ENCODE data around the gene ROR2. TPM values are rescaled to one million over a fixed set of nuclear protein-coding genes. Genes with fewer than 3 reads are reported as not detected.

ROR2 gene
- total RNA-seq, 2 donors from 2014 or later = 4.0 to 5.4 TPM

DNA sequence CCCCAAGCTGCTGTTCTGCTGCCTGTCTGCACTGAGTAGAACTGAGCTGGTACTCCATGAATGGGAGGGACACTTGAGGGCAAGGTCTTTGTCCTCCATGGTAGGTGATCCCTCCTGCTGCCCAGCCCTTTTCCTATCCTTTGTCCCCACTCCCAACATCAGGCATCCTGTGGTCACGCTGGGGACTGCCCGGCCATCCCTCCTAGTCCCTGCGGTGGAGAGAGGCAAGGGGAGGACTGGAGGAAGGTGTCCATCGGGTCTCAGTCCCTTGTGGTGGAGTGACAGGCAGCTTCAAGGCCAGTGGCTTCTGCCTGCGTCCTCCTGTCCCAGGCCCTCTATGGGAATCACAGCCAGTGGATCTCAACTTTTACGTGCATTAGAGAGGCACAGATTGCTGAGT is 25.9 kb downstream of the ROR2 start:
- Histone ChIP-seq H3K4me1 (peaks cover 9% of the 10 kb centered on the region), H3K36me3 (replicated peaks in 1 of 2; ENCODE audit: insufficient read depth in 1 of 2, low read depth in 2 of 2) (no peaks in the 10 kb centered on the region), H3K27me3 (no peaks in the 10 kb centered on the region), H3K4me3 (no peak overlapping the region), H3K9me3 (no peaks in the 10 kb centered on the region), H3K27ac (no peak overlapping the region)
- intact Hi-C loops (cut with DNase I) = no loop called here
- no peak for TF ChIP-seq POLR2A (IDR thresholded peaks at IDR 0.05)
- TF ChIP-seq, protein P1, sequence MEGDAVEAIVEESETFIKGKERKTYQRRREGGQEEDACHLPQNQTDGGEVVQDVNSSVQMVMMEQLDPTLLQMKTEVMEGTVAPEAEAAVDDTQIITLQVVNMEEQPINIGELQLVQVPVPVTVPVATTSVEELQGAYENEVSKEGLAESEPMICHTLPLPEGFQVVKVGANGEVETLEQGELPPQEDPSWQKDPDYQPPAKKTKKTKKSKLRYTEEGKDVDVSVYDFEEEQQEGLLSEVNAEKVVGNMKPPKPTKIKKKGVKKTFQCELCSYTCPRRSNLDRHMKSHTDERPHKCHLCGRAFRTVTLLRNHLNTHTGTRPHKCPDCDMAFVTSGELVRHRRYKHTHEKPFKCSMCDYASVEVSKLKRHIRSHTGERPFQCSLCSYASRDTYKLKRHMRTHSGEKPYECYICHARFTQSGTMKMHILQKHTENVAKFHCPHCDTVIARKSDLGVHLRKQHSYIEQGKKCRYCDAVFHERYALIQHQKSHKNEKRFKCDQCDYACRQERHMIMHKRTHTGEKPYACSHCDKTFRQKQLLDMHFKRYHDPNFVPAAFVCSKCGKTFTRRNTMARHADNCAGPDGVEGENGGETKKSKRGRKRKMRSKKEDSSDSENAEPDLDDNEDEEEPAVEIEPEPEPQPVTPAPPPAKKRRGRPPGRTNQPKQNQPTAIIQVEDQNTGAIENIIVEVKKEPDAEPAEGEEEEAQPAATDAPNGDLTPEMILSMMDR (IDR thresholded peaks at IDR 0.05) = no peak
- ATAC-seq (no peak), DNase-seq (no peak)
- 78 to 83% methylated on average over 5 to 6 of the region's 6 CpGs for WGBS, 2 donors

DNA sequence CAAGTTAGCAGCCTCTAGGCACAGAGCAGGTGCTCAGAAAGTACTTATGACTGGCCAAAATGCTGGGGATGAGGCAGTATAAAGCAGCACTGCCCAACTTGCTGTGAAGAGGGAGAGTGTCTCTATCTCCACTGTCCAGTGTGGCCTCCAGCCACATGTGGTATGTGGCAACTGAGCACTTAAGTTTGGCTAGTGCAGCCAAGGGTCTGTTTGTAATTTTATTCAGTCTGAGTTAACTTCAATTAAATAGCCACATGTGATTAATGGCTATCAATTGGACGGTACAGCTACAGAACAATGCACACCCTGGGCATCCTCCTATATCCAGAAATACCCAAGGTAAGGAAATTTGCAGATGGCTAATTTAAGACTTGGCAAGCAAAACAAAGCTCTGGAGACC is 26.9 kb downstream of the ROR2 start:
- Histone ChIP-seq H3K27ac (no peak overlapping the region), H3K4me1 (peaks cover 9% of the 10 kb centered on the region), H3K27me3 (no peaks in the 10 kb centered on the region), H3K4me3 (no peak overlapping the region), H3K36me3 (replicated peaks in 1 of 2; ENCODE audit: insufficient read depth in 1 of 2, low read depth in 2 of 2) (no peaks in the 10 kb centered on the region), H3K9me3 (no peaks in the 10 kb centered on the region)
- TF ChIP-seq, protein P1 (IDR thresholded peaks at IDR 0.05) = no peak
- no peak for TF ChIP-seq POLR2A (IDR thresholded peaks at IDR 0.05)
- DNase-seq (no peak), ATAC-seq (no peak)
- WGBS, 2 donors = 27 to 33% methylated on average over 1 of the region's 1 CpG
- intact Hi-C loops (cut with DNase I) = no loop called here

DNA sequence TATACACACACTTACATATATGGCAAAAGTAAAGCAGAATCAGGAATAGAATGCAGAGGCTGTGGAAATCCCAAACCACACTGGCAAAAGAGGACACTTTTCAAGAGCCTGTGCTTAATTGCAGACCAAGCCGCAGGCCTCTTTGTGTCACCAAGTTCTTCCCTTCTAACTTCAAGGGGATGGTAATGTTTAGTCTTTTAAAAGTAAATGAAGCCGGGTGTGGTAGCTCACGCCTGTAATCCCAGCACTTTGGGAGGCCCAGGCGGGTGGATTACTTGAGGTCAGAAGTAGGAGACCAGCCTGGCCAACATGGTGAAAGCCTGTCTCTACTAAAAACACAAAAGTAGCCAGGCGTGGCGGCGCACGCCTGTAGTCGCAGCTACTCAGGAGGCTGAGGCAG is 28.7 kb downstream of the ROR2 start:
- H3K27me3 ChIP-seq = no peaks in the 10 kb centered on the region
- H3K27ac ChIP-seq = no peak overlapping the region
- TF ChIP-seq, protein P1 (IDR thresholded peaks at IDR 0.05) = no peak
- no peak for TF ChIP-seq POLR2A (IDR thresholded peaks at IDR 0.05)
- intact Hi-C loops (cut with DNase I) = no loop called here
- DNase-seq (no peak), ATAC-seq (no peak)
- 93 to 94% methylated on average over 9 of the region's 9 CpGs for WGBS, 2 donors
- H3K9me3 ChIP-seq = no peaks in the 10 kb centered on the region
- no peaks in the 10 kb centered on the region for H3K36me3 ChIP-seq (replicated peaks in 1 of 2; ENCODE audit: insufficient read depth in 1 of 2, low read depth in 2 of 2)
- H3K4me1 ChIP-seq = peaks cover 9% of the 10 kb centered on the region
- H3K4me3 ChIP-seq = no peak overlapping the region

DNA sequence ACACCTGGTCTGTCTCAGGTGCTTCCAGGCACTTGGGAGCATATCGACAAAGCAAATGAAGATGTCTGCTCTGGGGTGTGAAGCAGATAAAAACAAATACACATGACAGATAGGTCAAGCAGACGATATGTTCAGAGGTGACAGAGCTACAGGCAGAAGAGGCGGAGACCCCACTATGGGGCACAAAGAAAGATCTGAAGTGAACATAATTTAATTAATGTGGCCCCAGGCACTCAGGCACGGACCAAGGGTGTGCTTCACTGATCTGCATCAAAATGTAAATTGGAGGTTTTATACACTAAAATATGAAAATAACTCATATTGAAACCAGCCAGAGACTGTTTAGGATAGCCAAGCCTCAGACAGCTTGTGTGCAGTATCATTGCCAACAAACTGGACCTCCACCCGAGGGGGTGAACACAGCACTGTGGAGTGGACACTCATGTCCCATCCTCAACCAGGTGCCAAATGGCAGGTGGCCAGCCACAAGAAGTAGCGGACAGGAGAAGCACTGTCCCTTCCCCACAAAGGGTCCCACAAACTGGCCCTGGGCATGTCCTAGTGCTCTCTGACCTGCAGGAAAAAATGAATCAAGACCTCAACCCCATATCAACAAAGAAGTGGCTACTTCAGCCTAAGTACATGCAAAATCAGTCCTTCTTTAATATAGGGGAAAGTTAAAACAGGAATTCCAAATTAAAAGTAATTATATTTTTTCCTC is 29.2 kb downstream of the ROR2 start:
- Histone ChIP-seq H3K4me3 (no peak overlapping the region), H3K27me3 (no peaks in the 10 kb centered on the region), H3K27ac (no peak overlapping the region), H3K36me3 (replicated peaks in 1 of 2; ENCODE audit: insufficient read depth in 1 of 2, low read depth in 2 of 2) (no peaks in the 10 kb centered on the region), H3K9me3 (no peaks in the 10 kb centered on the region), H3K4me1 (peaks cover 9% of the 10 kb centered on the region)
- 74 to 80% methylated on average over 6 of the region's 6 CpGs for WGBS, 2 donors
- intact Hi-C loops (cut with DNase I) = no loop called here
- DNase-seq (no peak), ATAC-seq (no peak)
- TF ChIP-seq, protein P1 (IDR thresholded peaks at IDR 0.05) = no peak
- TF ChIP-seq POLR2A (IDR thresholded peaks at IDR 0.05) = no peak

DNA sequence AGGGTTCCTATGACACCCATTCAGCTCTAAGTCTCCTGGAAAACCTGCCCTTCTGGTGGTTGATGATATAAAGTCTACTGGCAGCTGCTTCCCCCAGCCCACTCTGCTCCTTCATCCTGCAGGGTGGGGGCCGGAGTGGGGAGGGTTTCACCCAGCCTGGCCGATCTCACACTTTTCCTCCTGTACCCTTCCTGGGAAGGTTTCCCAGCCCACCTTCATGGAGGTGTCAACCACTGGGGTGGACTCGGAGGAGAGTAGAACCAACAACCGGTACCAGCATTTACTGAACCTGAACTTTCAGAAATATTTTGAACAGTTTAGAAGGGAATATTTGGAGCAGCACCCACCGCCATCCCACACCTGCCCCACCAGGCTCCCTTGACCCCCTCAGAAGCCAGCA is 30.4 kb downstream of the ROR2 start:
- no peaks in the 10 kb centered on the region for H3K27me3 ChIP-seq
- no peak for ATAC-seq
- TF ChIP-seq POLR2A (IDR thresholded peaks at IDR 0.05) = no peak
- TF ChIP-seq, protein P1 (IDR thresholded peaks at IDR 0.05) = no peak
- no peaks in the 10 kb centered on the region for H3K36me3 ChIP-seq (replicated peaks in 1 of 2; ENCODE audit: insufficient read depth in 1 of 2, low read depth in 2 of 2)
- no peak overlapping the region for H3K4me3 ChIP-seq
- DNase-seq = no peak
- H3K9me3 ChIP-seq = no peaks in the 10 kb centered on the region
- 86 to 92% methylated on average over 5 of the region's 5 CpGs for WGBS, 2 donors
- H3K27ac ChIP-seq = no peak overlapping the region
- intact Hi-C loops (cut with DNase I) = no loop called here
- H3K4me1 ChIP-seq = peaks cover 9% of the 10 kb centered on the region
